OCI-LY1 (cell line): ENCODE data around the gene F8A3.

Experiments used
- H2AFZ ChIP-seq: fragments of 200-600 bp; sonication (generic), shearing (Covaris generic); 2 replicates; pipeline ENCODE4 v1.6.0; 2014; ENCODE audit warnings: antibody characterized with exemption, mild to moderate bottlenecking, low read length
- H3F3A ChIP-seq: fragments of 200-600 bp; sonication (generic), shearing (Covaris generic); 2 replicates; pipeline ENCODE4 v1.6.0; 2014; ENCODE audit warnings: mild to moderate bottlenecking, antibody characterized with exemption, low read length, moderate library complexity; ENCODE audit not compliant: insufficient read depth
- H3K27ac ChIP-seq: fragments of 200-600 bp; sonication (generic); 2 replicates; pipeline ENCODE4 v1.5.1; 2014; ENCODE audit warnings: low read length, mixed run types, mild to moderate bottlenecking, low read depth; ENCODE audit not compliant: poor library complexity, severe bottlenecking
- H3K27me3 ChIP-seq: fragments of 200-600 bp; sonication (generic); 2 replicates; pipeline ENCODE4 v1.6.0; 2014; ENCODE audit warnings: antibody characterized with exemption, mild to moderate bottlenecking, low read length, moderate library complexity; ENCODE audit not compliant: insufficient read depth
- H3K36me3 ChIP-seq: fragments of 200-600 bp; sonication (generic); 2 replicates; pipeline ENCODE4 v1.6.1; 2014; ENCODE audit warnings: mild to moderate bottlenecking, antibody characterized with exemption, low read length, moderate library complexity, mixed read lengths; ENCODE audit not compliant: insufficient read depth
- H3K4me1 ChIP-seq: fragments of 200-600 bp; sonication (generic); 2 replicates; pipeline ENCODE4 v1.5.1; 2014; ENCODE audit warnings: mild to moderate bottlenecking, low read length, moderate library complexity; ENCODE audit not compliant: insufficient read depth, severe bottlenecking
- H3K4me2 ChIP-seq: fragments of 200-600 bp; sonication (generic), shearing (Covaris generic); 2 replicates; pipeline ENCODE4 v1.6.1; 2014; ENCODE audit warnings: low read length
- H3K4me3 ChIP-seq: fragments of 200-600 bp; sonication (generic); 2 replicates; pipeline ENCODE4 v1.5.1; 2014; ENCODE audit warnings: low read length, low read depth, mild to moderate bottlenecking, mixed read lengths; ENCODE audit not compliant: poor library complexity, severe bottlenecking
- H3K79me2 ChIP-seq: fragments of 200-600 bp; shearing (Covaris generic); 2 replicates; pipeline ENCODE4 v1.6.1; 2016; ENCODE audit warnings: mixed run types, low read length, mixed read lengths; ENCODE audit not compliant: insufficient read depth
- H3K9ac ChIP-seq: fragments of 200-600 bp; sonication (generic), shearing (Covaris generic); 2 replicates; pipeline ENCODE4 v1.6.1; 2014; ENCODE audit warnings: mild to moderate bottlenecking, low read length, mixed read lengths
- H3K9me2 ChIP-seq: fragments of 200-600 bp; sonication (generic), shearing (Covaris generic); 2 replicates; pipeline ENCODE4 v1.6.1; 2014; ENCODE audit warnings: low read depth, mild to moderate bottlenecking, low read length, mixed read lengths
- H3K9me3 ChIP-seq: fragments of 200-600 bp; shearing (Covaris generic); 2 replicates; pipeline ENCODE4 v1.6.1; 2014; ENCODE audit warnings: low read length, mixed read lengths
- H4K20me1 ChIP-seq: fragments of 200-600 bp; sonication (generic), shearing (Covaris generic); 2 replicates; pipeline ENCODE4 v1.6.0; 2016; ENCODE audit warnings: mild to moderate bottlenecking, low read length; ENCODE audit not compliant: insufficient read depth
- CTCF ChIP-seq: fragments of 200-600 bp; sonication (generic), shearing (Covaris generic); IDR thresholded peaks from 2 replicates; pipeline ENCODE4 v1.5.1; 2017; ENCODE audit warnings: mild to moderate bottlenecking, antibody characterized with exemption, low read length, moderate library complexity, mixed read lengths
- EZH2 ChIP-seq: fragments of 200-600 bp; sonication (generic), shearing (Covaris generic); IDR thresholded peaks from 2 replicates; pipeline ENCODE4 v1.8.0; 2017; ENCODE audit warnings: borderline replicate concordance, mixed run types, mild to moderate bottlenecking, antibody characterized with exemption, low read length, moderate library complexity, mixed read lengths

The F8A3 gene

DNA sequence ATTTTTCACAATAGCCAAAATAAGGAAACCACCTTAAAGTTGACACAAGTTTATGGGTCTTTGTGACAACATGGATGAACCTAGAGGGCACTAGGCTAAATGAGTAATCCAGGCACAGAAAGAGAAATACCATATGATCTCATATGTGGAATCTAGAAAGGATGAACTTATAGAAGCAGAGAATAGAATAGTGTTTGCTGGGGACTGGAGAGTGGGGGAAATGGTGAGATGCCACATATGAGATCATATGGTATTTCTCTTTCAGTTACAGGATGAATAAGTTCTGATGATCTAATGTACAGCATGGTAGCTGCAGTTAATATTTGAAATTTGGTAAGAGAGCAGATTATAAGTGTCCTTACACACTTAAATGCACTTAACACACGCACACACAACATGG is 40.7 kb downstream of the F8A3 start:
- no peak overlapping the region for H3K4me3 ChIP-seq
- no peaks in the 10 kb centered on the region for H3K9me3 ChIP-seq
- no peaks in the 10 kb centered on the region for H3F3A ChIP-seq
- H3K27me3 ChIP-seq: no peaks in the 10 kb centered on the region
- no peak overlapping the region for H3K9ac ChIP-seq
- H3K4me1 ChIP-seq: no peaks in the 10 kb centered on the region
- H3K27ac ChIP-seq: no peak overlapping the region
- H3K36me3 ChIP-seq: no peaks in the 10 kb centered on the region
- no peaks in the 10 kb centered on the region for H3K9me2 ChIP-seq
- no peaks in the 10 kb centered on the region for H3K79me2 ChIP-seq
- no peak for TF ChIP-seq CTCF
- no peak for TF ChIP-seq EZH2
- H3K4me2 ChIP-seq: no peak overlapping the region
- H4K20me1 ChIP-seq: no peaks in the 10 kb centered on the region
- H2AFZ ChIP-seq: no peak overlapping the region
